ENCODE data around the gene PHLDB3.

- TF ChIP-seq REST (IDR thresholded peaks at IDR 0.05; ENCODE audit: insufficient read depth in 1 of 2, low read depth in 2 of 2, low read length in 1 of 2), result no peak
- TF ChIP-seq, protein P1, sequence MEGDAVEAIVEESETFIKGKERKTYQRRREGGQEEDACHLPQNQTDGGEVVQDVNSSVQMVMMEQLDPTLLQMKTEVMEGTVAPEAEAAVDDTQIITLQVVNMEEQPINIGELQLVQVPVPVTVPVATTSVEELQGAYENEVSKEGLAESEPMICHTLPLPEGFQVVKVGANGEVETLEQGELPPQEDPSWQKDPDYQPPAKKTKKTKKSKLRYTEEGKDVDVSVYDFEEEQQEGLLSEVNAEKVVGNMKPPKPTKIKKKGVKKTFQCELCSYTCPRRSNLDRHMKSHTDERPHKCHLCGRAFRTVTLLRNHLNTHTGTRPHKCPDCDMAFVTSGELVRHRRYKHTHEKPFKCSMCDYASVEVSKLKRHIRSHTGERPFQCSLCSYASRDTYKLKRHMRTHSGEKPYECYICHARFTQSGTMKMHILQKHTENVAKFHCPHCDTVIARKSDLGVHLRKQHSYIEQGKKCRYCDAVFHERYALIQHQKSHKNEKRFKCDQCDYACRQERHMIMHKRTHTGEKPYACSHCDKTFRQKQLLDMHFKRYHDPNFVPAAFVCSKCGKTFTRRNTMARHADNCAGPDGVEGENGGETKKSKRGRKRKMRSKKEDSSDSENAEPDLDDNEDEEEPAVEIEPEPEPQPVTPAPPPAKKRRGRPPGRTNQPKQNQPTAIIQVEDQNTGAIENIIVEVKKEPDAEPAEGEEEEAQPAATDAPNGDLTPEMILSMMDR (IDR thresholded peaks at IDR 0.05), result no peak
- no peak for TF ChIP-seq POLR2AphosphoS5 (IDR thresholded peaks at IDR 0.05; ENCODE audit: low read depth, low read length)
- no peak for TF ChIP-seq SIN3A (IDR thresholded peaks at IDR 0.05; ENCODE audit: borderline replicate concordance, insufficient read depth, low read depth, low read length)
Observed at GRCh38 chr19:43499042-43499441, 5.5 kb downstream of the PHLDB3 start.

All from Panc1 (cell line).